NOMO-1 treated with DMSO at 0.1 percent for 48 hours (cell line): ENCODE results near the gene UHRF1.
"Not testable (repeated sequence)": the region's sequence is repeated elsewhere in the genome, so short reads cannot be mapped to it uniquely, and the experiment has no call there.

Experiments
- DNase-seq: peaks from one replicate; lab custom pipeline; 2025; ENCODE audit not compliant: unreplicated experiment; lab: John Stamatoyannopoulos, UW

UHRF1 gene

GRCh38 chr19:4970558-4971423 lies 61.5 kb downstream of the UHRF1 start:
- DNase-seq: no peak

DNA sequence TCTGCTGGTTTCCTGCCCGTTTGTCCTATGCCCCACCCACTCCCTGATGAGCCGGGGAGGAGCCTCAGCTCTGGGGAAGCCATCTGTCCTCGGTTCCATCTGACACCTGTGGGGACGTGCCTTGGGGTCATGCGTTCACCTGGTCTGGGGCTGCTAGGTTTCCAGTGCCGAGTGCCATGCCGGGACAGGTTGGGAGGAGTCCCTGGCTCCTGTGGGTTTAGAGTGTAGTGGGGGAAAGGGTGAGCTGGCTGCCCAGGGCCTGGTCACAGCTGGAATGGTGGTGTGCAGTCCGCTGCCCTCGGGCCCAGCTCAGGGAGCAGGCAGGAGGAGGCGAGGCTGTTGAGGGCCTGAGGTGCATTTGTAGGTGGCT lies 62.1 kb downstream of the UHRF1 start:
- no peak for DNase-seq

DNA sequence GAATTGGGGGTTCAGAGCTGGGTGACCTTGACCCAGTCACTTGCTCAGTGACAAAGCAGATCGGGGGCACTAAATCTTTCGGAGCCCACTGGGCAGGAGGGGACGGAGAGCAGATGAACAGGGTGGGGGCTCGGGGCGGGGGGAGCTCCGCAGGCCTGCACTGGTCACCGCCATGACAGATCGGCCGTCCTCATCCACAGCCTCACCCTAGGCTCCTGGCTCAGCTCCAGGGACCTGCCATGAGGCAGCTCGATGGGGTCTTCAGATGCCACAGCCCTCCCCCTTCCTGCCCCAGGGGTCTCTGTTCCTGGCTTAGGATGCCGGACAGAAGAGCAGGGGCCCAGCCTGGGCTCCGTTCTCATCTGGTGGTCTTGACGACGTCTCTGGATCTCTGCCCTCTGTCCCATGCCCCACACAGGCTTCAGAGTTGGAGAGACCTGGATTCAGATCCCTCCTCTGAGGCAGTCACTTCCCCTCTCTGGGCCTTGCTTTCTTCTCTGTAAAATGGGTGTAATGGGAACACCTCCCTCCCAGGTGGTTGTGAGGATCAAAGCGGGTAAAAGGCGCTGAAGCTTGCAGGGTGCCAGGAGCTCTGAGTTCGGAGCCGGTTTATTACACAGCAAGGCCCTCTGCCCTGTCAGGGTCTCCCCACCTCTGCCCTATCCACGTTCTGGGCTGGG lies 62.7 kb downstream of the UHRF1 start:
- DNase-seq: no peak

DNA sequence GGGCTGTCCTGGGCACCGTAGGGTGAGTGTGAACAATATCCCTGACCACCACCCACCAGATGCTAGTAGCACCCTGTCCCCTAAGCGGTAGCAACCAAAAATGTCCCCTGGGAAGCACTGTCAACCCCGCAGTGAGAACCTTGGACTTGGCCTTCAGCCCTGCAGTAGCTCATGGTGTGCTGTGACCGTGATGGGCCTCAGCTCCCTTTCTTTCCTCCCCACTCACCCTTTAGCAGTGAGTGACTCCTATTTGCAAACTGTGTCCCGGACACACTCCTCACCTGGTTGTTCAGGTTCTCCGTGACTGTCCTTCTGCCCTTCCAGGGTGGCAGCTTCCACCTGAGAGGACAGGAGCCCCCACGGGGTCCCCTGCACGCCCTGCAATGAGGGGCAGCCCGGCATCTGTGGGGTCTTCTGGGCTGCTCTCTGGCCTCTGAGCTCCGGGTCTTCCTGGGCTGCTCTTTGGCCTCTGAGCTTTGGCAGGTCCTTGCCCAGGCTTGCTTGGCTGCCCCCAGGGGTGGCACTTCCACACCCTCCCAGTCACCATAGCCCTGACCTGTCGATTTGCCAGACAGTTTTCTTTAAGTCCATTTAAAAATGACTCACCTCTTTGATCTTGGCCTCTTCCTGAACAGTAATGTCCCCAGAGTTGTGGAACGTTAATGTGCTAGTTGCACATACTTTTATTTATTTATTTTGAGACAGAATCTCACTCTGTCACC lies 63.4 kb downstream of the UHRF1 start:
- no peak for DNase-seq

GRCh38 chr19:4974880-4975469 lies 65.7 kb downstream of the UHRF1 start:
- DNase-seq: no peak

- not testable (repeated sequence) for DNase-seq
Measured at GRCh38 chr19:4975601-4976000, 66.3 kb downstream of the UHRF1 start.

- DNase-seq: peak; percentile 97
Measured at GRCh38 chr19:4976401-4977298, 67.3 kb downstream of the UHRF1 start.

DNA sequence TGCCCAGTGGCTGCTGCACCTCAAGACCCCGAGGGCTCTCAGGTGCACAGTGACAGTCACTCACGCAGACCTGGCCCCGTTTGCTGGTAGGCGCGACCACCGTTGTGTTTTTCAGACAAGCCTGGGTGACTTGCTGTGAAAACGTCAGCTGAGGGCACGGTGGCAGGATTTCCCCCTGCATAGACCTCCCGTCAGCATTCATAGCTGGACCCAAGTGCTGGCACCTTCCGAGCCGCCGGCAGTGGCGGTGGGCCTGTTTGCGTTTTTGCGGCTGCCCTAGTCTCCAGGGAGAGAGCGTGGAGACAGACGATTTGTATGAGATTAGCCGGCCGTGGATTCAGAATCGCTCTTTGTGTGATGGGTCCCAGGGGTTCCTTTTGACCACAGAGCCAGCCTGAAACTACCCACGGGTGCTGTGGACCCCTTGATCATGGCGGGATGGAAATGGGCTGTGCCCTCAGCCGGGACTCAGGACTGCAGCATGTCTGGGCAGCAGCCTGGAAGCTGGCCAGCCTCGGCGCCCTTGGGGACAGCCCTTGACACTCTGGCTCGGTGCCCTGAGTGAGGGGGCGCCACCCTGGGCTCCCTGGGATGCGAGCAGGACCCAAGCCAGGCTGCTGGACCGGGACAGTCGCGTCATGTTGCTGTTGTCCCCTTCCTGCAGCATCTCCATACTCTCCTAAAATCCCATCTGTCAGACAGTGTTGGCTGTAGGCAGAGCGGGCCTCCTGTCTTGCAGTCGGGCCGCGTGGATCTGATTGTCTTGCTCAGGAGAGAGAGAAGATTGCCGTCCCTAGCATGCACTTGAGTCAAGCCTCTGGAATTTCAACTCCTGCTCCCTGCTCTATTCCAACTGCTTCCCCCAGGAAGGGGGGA lies 68.2 kb downstream of the UHRF1 start:
- DNase-seq: no peak

DNA sequence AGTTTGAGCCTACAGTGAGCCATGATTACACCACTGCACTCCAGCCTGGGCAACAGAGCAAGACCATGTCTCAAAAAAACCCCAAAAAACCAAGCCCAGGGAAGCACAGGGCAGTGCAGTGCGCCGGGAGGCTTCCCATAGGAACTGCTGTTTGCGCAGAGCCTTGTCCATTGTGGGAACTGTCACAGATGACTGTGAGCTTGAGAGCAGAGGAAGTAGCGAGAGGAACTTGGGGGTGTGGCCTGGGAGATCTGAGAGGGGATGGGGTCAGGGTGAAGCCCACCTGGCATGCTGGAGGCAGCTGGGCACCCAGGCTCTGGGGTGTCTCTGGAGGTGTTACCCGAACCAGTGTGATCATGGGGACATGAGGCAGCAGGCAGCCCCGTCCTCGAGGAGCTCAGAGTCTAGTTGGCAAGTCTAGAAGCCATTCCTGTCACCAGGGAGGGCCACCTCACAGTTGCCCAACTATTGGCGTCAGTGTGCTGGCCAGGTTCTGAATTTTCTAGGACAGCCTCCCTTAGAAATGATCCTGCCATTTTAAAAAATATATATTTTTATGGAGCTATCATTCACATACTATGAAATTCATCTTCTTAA lies 70.0 kb downstream of the UHRF1 start:
- DNase-seq: no peak

DNA sequence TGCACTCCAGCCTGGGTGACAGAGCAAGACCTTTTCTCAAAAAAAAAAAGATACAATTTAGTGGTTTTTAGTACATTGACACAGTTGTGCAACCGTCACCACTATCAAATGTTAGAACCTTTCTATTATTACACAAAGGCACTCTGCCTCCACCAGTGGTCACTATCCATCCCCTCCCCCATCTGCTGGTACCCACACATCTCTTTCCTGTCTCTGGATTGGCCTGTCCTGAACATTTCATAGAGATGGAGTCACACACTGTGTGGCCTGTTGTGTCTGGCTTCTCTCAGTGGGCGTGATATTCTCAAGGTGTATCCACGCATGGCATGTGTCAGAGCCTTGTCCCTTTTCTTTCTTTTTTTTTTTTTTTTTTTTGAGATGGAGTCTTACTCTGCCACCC lies 70.8 kb downstream of the UHRF1 start:
- DNase-seq: no peak

DNA sequence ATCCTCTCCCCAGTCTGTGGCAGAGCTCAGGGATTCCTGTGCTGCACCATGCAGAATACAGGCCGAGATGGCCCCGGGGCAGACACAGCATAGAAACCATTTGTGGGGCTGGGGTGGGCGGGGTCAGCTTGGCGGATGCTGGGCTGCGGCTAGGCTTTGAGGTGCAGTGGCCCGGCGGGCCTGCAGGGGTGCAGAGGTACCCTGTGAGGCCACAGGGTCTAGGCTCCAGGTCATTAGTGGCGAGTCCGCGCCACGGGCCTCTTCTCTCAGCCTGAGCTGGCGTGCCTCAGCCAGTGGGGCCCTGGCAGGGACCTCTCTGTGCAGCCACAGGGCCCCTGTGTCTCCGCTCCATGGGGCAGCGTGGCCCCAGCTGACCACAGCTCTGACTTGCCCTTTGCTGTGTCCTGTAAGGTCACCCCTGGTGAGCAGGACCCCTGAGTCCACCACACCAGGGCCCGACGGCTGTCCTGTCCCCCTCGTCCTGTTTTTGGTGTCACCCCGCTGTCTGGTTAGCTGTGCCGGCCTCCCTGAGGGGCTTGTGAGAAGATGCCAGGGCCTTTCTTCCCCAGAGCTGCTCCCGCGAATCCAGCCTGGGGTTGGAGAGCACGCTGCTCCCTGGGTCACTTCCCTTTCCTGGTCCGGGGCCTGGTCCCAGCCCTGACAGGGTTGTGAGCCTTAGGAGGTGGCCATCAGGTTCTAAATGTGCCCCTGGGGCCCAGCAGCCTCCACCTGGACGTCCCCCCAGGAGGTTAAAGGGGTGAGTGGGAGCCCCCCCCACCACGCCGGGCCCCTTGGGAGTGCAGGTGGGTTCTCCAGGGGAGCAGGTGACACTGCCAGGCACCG lies 71.8 kb downstream of the UHRF1 start:
- no peak for DNase-seq

DNA sequence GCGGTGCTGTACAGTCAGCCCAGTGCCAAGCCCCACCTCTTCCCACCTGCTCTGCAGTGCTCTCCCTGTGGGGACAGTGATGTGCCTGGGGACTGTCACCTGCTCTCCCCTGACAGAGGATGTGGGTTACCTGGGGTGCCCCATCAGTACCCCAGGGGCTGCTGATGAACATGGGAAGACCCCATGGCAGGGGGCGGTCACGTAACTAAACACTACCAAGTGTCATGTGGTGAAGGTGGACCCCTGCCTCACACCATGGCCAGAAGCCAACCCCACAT lies 72.3 kb downstream of the UHRF1 start:
- DNase-seq: no peak

DNA sequence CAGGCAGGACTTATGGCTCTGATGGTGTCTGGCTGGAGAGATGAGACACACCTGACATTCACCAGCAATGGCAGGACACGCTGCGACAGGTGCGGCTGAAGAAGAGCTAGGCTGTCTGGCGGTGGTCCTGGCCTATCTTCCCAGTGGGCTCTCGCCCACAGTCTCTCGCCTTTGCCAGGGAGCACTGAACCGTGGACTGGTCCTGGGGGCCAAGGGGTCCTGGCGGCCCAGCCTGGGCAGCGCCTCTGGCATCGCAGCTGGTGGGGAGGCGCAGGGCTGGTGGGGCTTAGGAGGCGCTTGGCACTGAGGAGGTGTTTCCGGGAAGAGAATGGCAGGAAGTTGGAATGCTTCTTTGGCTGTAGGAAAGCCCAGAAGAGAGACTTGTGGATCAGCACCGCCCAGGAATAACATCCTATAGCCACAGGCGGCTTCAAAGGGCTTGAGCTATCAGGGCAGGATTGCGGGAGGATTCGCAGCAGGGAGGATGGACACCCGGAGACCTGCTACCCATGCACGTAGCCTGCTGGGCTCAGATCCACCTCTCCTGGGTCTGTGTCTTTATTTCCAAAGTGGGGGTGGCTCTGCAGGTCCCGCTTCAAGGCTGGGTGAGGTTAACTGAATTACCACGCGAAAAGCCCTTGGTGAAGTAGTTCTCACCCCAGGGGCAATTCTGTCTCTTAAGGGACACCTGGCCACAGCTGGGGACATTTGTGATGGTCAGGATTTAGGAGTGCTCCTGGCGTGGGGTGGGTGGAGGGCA lies 74.2 kb downstream of the UHRF1 start:
- DNase-seq: no peak

GRCh38 chr19:4984106-4984380 lies 74.7 kb downstream of the UHRF1 start:
- no peak for DNase-seq

DNA sequence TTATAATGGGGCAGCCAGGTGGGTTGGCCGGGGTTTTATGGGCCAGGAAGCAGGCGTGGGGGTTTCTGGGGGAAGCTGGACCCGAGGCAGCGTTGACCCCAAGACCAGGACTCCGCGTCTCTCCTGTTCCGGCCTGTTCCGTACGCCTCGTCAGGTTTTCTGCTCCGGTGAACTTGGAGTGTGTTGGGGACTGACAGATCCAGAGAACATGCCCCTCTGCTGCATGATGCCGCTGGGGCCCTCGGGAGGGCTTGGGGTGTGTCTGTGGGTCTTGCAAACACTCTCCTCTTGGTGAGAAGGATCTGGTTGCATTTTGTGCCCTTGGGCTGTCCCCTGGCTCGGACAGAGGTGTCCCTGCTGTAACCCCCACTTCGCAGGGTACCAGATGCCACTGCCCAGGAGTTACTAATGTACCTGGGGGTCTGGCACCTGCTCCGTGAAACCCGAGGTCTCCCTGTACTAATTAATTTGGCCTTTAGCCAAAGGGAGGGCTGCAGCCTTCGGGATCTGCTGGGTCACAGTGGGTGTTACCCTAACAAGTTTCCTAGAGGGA lies 75.2 kb downstream of the UHRF1 start:
- no peak for DNase-seq

GRCh38 chr19:4985551-4985991 lies 76.3 kb downstream of the UHRF1 start:
- DNase-seq: no peak

DNA sequence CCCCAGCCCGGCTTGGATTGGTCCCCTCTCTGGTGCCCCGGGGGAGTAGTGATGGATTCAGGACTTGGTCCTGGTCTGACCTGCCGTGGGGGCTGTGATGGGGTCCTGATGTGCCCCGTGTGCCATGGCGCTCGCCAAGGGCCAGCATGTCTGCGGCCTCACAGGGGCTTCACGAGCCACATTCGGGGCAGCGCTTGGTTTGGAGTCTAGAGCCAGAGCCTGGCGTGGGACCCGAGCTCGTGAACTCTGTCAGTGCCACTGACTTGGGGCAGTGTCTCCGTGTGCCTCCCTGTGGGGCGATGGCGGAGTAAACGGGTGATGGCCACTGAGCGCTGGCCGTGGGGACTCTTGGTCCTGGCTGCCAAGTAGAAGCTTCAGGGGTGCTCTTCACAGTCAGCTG lies 76.8 kb downstream of the UHRF1 start:
- DNase-seq: no peak

- no peak for DNase-seq
Measured at GRCh38 chr19:4986471-4986891, 77.2 kb downstream of the UHRF1 start.
